NCI-H460 (cell line): ENCODE data around the gene NECTIN4. TPM values are rescaled to one million over a fixed set of nuclear protein-coding genes. Genes with fewer than 3 reads are reported as not detected.
"Not testable (repeated sequence)": the region's sequence is repeated elsewhere in the genome, so short reads cannot be mapped to it uniquely, and the experiment has no call there.

Source experiments
- DNase-seq: peaks from one replicate; pipeline ENCODE4 v3.0.0-alpha.2; 2016; ENCODE audit warnings: low read depth; ENCODE audit errors: extremely low read depth
- total RNA-seq: library from RNA; depleted of rRNA; stranded (reverse); fragments of >200 nt; shearing (Covaris generic); gene quantifications from 2 replicates; pipeline ENCODE4 v1.2.3, GENCODE V29; 2014

Gene NECTIN4
- total RNA-seq, 1 experiment from 2014 or later = 1.0 TPM

GRCh38 chr1:161065681-161066080, 23.7 kb downstream of the NECTIN4 start:
- DNase-seq = not testable (repeated sequence)

- not testable (repeated sequence) for DNase-seq
Measured at GRCh38 chr1:161063936-161064335, 25.4 kb downstream of the NECTIN4 start.

- DNase-seq = no peak
Measured at GRCh38 chr1:161061419-161061818, 27.9 kb downstream of the NECTIN4 start.

GRCh38 chr1:161059293-161059692, 30.1 kb downstream of the NECTIN4 start:
- no peak for DNase-seq

GRCh38 chr1:161054805-161055204, 34.6 kb downstream of the NECTIN4 start:
- no peak for DNase-seq

GRCh38 chr1:161054232-161054631, 35.1 kb downstream of the NECTIN4 start:
- no peak for DNase-seq

GRCh38 chr1:161052899-161053298, 36.5 kb downstream of the NECTIN4 start:
- DNase-seq = no peak

GRCh38 chr1:161051219-161051618, 38.1 kb downstream of the NECTIN4 start:
- no peak for DNase-seq

- no peak for DNase-seq
Measured at GRCh38 chr1:161048949-161049722, 40.2 kb downstream of the NECTIN4 start.

GRCh38 chr1:161047436-161048420, 41.6 kb downstream of the NECTIN4 start:
- DNase-seq = no peak

- DNase-seq = no peak
Measured at GRCh38 chr1:161046605-161047228, 42.6 kb downstream of the NECTIN4 start.

- peak; percentile 97 for DNase-seq
Measured at GRCh38 chr1:161045736-161046604, 43.4 kb downstream of the NECTIN4 start, which contains the start of gene USF1. Gene USF1, minus strand, starts transcription at chr1:161045977. Its CDS starts 2,702 bp downstream, at chr1:161043275.

GRCh38 chr1:161044908-161045735, 44.2 kb downstream of the NECTIN4 start:
- DNase-seq = peak; percentile 55

- DNase-seq = no peak
Measured at GRCh38 chr1:161044535-161044907, 44.8 kb downstream of the NECTIN4 start.

GRCh38 chr1:161039546-161039945, 49.8 kb downstream of the NECTIN4 start:
- no peak for DNase-seq

- no peak for DNase-seq
Measured at GRCh38 chr1:161039154-161039545, 50.2 kb downstream of the NECTIN4 start.

- DNase-seq = no peak
Measured at GRCh38 chr1:161038523-161039153, 50.7 kb downstream of the NECTIN4 start, which contains the start of gene TSTD1. Gene TSTD1, minus strand, starts transcription at chr1:161038964. Its CDS starts 75 bp downstream, at chr1:161038889.
